Sigmoid colon (tissue), 7 donors: Measurements from ENCODE around the gene ACOT13. TPM values are rescaled to one million over a fixed set of nuclear protein-coding genes. Genes with fewer than 3 reads are reported as not detected.

ENCODE experiments used
- DNase-seq: peaks from one replicate; pipeline ENCODE4 v3.0.0-alpha.2; 2019
- H3K27ac ChIP-seq, 4 donors: fragments of 200-600 bp; sonication (generic); one replicate each; pipeline ENCODE4 v1.5.1; 2016 to 2019; ENCODE audit warnings: mild to moderate bottlenecking in 1 of 4
- H3K27me3 ChIP-seq, 3 donors: fragments of 200-600 bp; sonication (generic); one replicate each; pipeline ENCODE4 v1.5.1; 2019; ENCODE audit warnings: mild to moderate bottlenecking in 1 of 3
- H3K36me3 ChIP-seq, 4 donors: fragments of 200-600 bp; sonication (generic); one replicate each; pipeline ENCODE4 v1.5.1; 2016 to 2019
- H3K4me1 ChIP-seq, 4 donors: fragments of 200-600 bp; sonication (generic); one replicate each; pipeline ENCODE4 v1.5.1; 2017 to 2019
- H3K4me3 ChIP-seq, 4 donors: fragments of 200-600 bp; sonication (generic); one replicate each; pipeline ENCODE4 v1.5.1; 2017 to 2019; ENCODE audit warnings: mild to moderate bottlenecking in 2 of 4, moderate library complexity in 1 of 4
- H3K9me3 ChIP-seq, 4 donors: fragments of 200-600 bp in 3 of 4; sonication (generic) in 3 of 4; one replicate each; pipeline versions ENCODE4 v1.5.1 to v1.6.1; 2013 to 2019
- CTCF ChIP-seq, 4 experiments: fragments of 450-650 bp in 3 of 4; fragments of 200-600 bp in 1 of 4; IDR thresholded peaks; one replicate each; pipeline ENCODE4 v1.5.1; 2016 to 2019; ENCODE audit warnings: antibody characterized with exemption in 4 of 4, mild to moderate bottlenecking in 3 of 4, moderate library complexity in 2 of 4
- EP300 ChIP-seq, 4 donors: sonication (generic); formaldehyde crosslinking; IDR thresholded peaks; one replicate each; pipeline ENCODE4 v1.6.1; 2017; ENCODE audit warnings: antibody characterized with exemption in 4 of 4
- POLR2A ChIP-seq, 2 donors: fragments of 450-650 bp; IDR thresholded peaks; one replicate each; pipeline ENCODE4 v1.6.1; 2016; ENCODE audit warnings: antibody characterized with exemption in 2 of 2, mild to moderate bottlenecking in 2 of 2, moderate library complexity in 2 of 2
- POLR2AphosphoS5 ChIP-seq, 4 donors: sonication (generic); formaldehyde crosslinking; IDR thresholded peaks; one replicate each; pipeline ENCODE4 v1.6.1; 2017; ENCODE audit warnings: antibody characterized with exemption in 4 of 4
- WGBS, 2 donors: extraction: QIAGEN DNeasy Blood & Tissue Kit; methylation state at CpG; one replicate each; pipeline ENCODE4 v1.1.7; 2013; 5-methylcytosine and 5-hydroxymethylcytosine counted together
- intact Hi-C: fragments of 100-400 bp; cut with DNase I; formaldehyde crosslinking; loops from one replicate; pipeline ENCODE4 v1.15.1; 2023
- polyA plus RNA-seq, 3 donors: library from polyadenylated mRNA; stranded (reverse); fragments of 200-250 nt; gene quantifications; one replicate each; pipeline ENCODE4 v1.2.3, GENCODE V29; 2013
- total RNA-seq, 4 donors: library from RNA; depleted of rRNA; stranded (reverse); fragments of >200 nt; gene quantifications; one replicate each; pipeline ENCODE4 v1.1.0, GENCODE V29; 2016
- donor health status: healthy with polysubstance abuse.
- donor health status: Bipolar disorder and iron deficiency.
- donor health status: healthy.

The ACOT13 gene
- total and polyA plus RNA-seq, 7 donors = 5.3 to 48.6 (median 11.8) TPM

GRCh38 chr6:24680582-24680981, 13.7 kb downstream of the ACOT13 start:
- intact Hi-C loops = no loop called here
- Histone ChIP-seq H3K27me3 (no peaks in the 10 kb centered on the region), H3K9me3 (no peaks in the 10 kb centered on the region), H3K36me3 (no peaks in the 10 kb centered on the region), H3K27ac (no peak overlapping the region), H3K4me1 (no peaks in the 10 kb centered on the region), H3K4me3 (no peak overlapping the region)
- no peak for DNase-seq
- 91 to 93% methylated on average over 7 of the region's 7 CpGs for WGBS, 2 donors
- TF ChIP-seq POLR2A (IDR thresholded peaks at IDR 0.05) (no peak), CTCF (IDR thresholded peaks at IDR 0.05) (no peak), POLR2AphosphoS5 (IDR thresholded peaks at IDR 0.05) (no peak), EP300 (IDR thresholded peaks at IDR 0.05) (no peak)

- no peak for DNase-seq
- Histone ChIP-seq H3K4me3 (no peak overlapping the region), H3K27ac (no peak overlapping the region), H3K4me1 (no peaks in the 10 kb centered on the region), H3K36me3 (peaks cover 0 to 6% (median 0%) of the 10 kb centered on the region in 4 donors), H3K27me3 (no peaks in the 10 kb centered on the region), H3K9me3 (no peaks in the 10 kb centered on the region)
- no peak for TF ChIP-seq POLR2AphosphoS5 (IDR thresholded peaks at IDR 0.05)
- no peak for TF ChIP-seq EP300 (IDR thresholded peaks at IDR 0.05)
- no peak for TF ChIP-seq POLR2A (IDR thresholded peaks at IDR 0.05)
- no peak for TF ChIP-seq CTCF (IDR thresholded peaks at IDR 0.05)
- WGBS, 2 donors = 81 to 90% methylated on average over 12 of the region's 12 CpGs
- intact Hi-C loops = no loop called here
Measured at GRCh38 chr6:24683297-24684296, 16.7 kb downstream of the ACOT13 start.

GRCh38 chr6:24686408-24686807, 19.5 kb downstream of the ACOT13 start:
- 92 to 96% methylated on average over 1 of the region's 1 CpG for WGBS, 2 donors
- Histone ChIP-seq H3K27me3 (no peaks in the 10 kb centered on the region), H3K9me3 (no peaks in the 10 kb centered on the region), H3K4me1 (no peaks in the 10 kb centered on the region), H3K27ac (no peak overlapping the region), H3K36me3 (peaks cover 0 to 6% (median 0%) of the 10 kb centered on the region in 4 donors), H3K4me3 (no peak overlapping the region)
- intact Hi-C loops = no loop called here
- DNase-seq = no peak
- no peak for TF ChIP-seq POLR2A (IDR thresholded peaks at IDR 0.05)
- TF ChIP-seq EP300 (IDR thresholded peaks at IDR 0.05) = no peak
- TF ChIP-seq CTCF (IDR thresholded peaks at IDR 0.05) = no peak
- no peak for TF ChIP-seq POLR2AphosphoS5 (IDR thresholded peaks at IDR 0.05)

GRCh38 chr6:24686946-24687345, 20.1 kb downstream of the ACOT13 start:
- intact Hi-C loops = no loop called here
- Histone ChIP-seq H3K9me3 (no peaks in the 10 kb centered on the region), H3K27me3 (no peaks in the 10 kb centered on the region), H3K4me3 (no peak overlapping the region), H3K27ac (no peak overlapping the region), H3K4me1 (no peaks in the 10 kb centered on the region), H3K36me3 (peaks cover 0 to 6% (median 0%) of the 10 kb centered on the region in 4 donors)
- DNase-seq = no peak
- WGBS, 2 donors = 88 to 90% methylated on average over 4 of the region's 4 CpGs
- no peak for TF ChIP-seq CTCF (IDR thresholded peaks at IDR 0.05)
- TF ChIP-seq POLR2AphosphoS5 (IDR thresholded peaks at IDR 0.05) = no peak
- no peak for TF ChIP-seq POLR2A (IDR thresholded peaks at IDR 0.05)
- TF ChIP-seq EP300 (IDR thresholded peaks at IDR 0.05) = no peak
